Hepatocyte (in vitro differentiated cells): ENCODE results near the gene G6PC1.

Experiments
- EZH2 ChIP-seq: fragments of 200-600 bp; sonication (generic); IDR thresholded peaks from 2 replicates; pipeline ENCODE4 v1.6.1; 2016; ENCODE audit warnings: antibody characterized with exemption, mild to moderate bottlenecking, borderline replicate concordance
- TF ChIP-seq, protein P1 (sequence below): fragments of 200-600 bp; sonication (generic); IDR thresholded peaks from 2 replicates; pipeline ENCODE4 v1.5.1; 2016; ENCODE audit warnings: antibody characterized with exemption, mild to moderate bottlenecking; ENCODE audit not compliant: poor library complexity

DNA sequence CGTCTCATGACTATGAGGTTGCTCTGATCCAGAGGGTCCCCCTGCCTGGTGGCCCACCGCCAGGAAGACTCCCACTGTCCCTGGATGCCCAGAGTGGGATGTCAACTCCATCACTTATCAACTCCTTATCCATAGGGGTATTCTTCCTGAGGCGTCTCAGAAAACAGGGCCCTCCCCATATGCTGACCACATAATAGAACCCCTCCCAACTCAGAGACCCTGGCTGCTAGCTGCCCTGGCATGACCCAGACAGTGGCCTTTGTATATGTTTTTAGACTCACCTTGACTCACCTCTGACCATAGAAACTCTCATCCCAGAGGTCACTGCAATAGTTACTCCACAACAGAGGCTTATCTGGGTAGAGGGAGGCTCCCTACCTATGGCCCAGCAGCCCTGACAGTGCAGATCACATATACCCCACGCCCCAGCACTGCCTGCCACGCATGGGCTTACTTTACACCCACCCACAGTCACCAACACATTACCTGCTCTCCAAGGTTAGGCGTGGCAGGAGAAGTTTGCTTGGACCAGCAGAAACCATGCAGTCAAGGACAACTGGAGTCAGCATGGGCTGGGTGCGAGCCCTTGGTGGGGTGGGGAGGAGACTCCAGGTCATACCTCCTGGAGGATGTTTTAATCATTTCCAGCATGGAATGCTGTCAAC, 2.3 kb upstream of the G6PC1 start:
- TF ChIP-seq, protein P1, sequence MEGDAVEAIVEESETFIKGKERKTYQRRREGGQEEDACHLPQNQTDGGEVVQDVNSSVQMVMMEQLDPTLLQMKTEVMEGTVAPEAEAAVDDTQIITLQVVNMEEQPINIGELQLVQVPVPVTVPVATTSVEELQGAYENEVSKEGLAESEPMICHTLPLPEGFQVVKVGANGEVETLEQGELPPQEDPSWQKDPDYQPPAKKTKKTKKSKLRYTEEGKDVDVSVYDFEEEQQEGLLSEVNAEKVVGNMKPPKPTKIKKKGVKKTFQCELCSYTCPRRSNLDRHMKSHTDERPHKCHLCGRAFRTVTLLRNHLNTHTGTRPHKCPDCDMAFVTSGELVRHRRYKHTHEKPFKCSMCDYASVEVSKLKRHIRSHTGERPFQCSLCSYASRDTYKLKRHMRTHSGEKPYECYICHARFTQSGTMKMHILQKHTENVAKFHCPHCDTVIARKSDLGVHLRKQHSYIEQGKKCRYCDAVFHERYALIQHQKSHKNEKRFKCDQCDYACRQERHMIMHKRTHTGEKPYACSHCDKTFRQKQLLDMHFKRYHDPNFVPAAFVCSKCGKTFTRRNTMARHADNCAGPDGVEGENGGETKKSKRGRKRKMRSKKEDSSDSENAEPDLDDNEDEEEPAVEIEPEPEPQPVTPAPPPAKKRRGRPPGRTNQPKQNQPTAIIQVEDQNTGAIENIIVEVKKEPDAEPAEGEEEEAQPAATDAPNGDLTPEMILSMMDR, result no peak
- TF ChIP-seq EZH2, result no peak
